HepG2 (cell line): ENCODE results near the gene RBBP9. TPM values are rescaled to one million over a fixed set of nuclear protein-coding genes. Genes with fewer than 3 reads are reported as not detected.

Experiments used
- ATAC-seq: fragments of 200-7000 bp; cut with Tn5 transposase; 3 replicates; pipeline ENCODE4 v1.9.1; 2020; ENCODE audit warnings: mild to moderate bottlenecking, moderate library complexity
- BruUV-seq: library from RNA; stranded (reverse); fragments of 400-500 nt; replicated peaks from 2 replicates; lab custom pipeline; 2021; lab: Mats Ljungman, UMichigan
- CTCF ChIA-PET: fragments of 300-600 bp; formaldehyde crosslinking; extraction: SDS; loops from one replicate; lab custom pipeline; 2021; ENCODE audit warnings: low total read pairs, inconsistent platforms, low intra/inter-chr PET ratio; lab: Yijun Ruan, JAX
- POLR2A ChIA-PET: fragments of 350-600 bp; sonication (Branson Sonifier 250); formaldehyde crosslinking; loops from one replicate; lab custom pipeline; 2020; ENCODE audit warnings: antibody characterized with exemption, inconsistent platforms; lab: Yijun Ruan, JAX
- DNase-seq: peaks from one replicate; pipeline ENCODE4 v3.0.0-alpha.2; 2015; ENCODE audit warnings: low spot score
- FAIRE-seq: peaks from 3 replicates; lab custom pipeline; 2011; peaks lifted over from hg19 to GRCh38; lab: Jason Lieb, UNC
- H2AFZ ChIP-seq: one replicate; pipeline ENCODE4 v1.6.1; 2011; ENCODE audit warnings: low read length, inconsistent platforms
- H3K27ac ChIP-seq: fragments of 300-600 bp; 3 replicates; pipeline ENCODE4 v1.8.0; 2011; ENCODE audit warnings: mixed run types, mild to moderate bottlenecking, mixed read lengths, low read length, inconsistent platforms; ENCODE audit not compliant: insufficient read depth; ENCODE audit errors: extremely low read length
- H3K27me3 ChIP-seq, 2 experiments: fragments of 200-600 bp in 1 of 2; 2 replicates in 1 of 2; 3 replicates in 1 of 2; pipeline versions ENCODE4 v1.6.0 to v1.8.0; 2011; ENCODE audit warnings: low read length in 2 of 2, mild to moderate bottlenecking in 2 of 2, moderate library complexity in 2 of 2, inconsistent platforms in 1 of 2; ENCODE audit not compliant: insufficient read depth in 2 of 2, control insufficient read depth in 1 of 2
- H3K36me3 ChIP-seq, 2 experiments: fragments of 200-600 bp in 1 of 2; replicated peaks in 1 of 2; 2 replicates in 1 of 2; 3 replicates in 1 of 2; pipeline versions ENCODE4 v1.5.1 to v1.8.0; 2011; ENCODE audit warnings: low read length in 2 of 2, inconsistent platforms in 1 of 2; ENCODE audit not compliant: insufficient read depth in 2 of 2, control insufficient read depth in 1 of 2
- H3K4me1 ChIP-seq: 2 replicates; pipeline ENCODE4 v1.5.1; 2012; ENCODE audit warnings: low read length, inconsistent platforms; ENCODE audit not compliant: insufficient read depth
- H3K4me2 ChIP-seq: 2 replicates; pipeline ENCODE4 v1.6.0; 2011; ENCODE audit warnings: low read depth, low read length, inconsistent platforms
- H3K4me3 ChIP-seq, 3 experiments: fragments of 200-600 bp in 1 of 3; sonication (generic), shearing (Covaris generic) in 1 of 3; replicated peaks in 1 of 3; 2 replicates each; pipeline ENCODE4 v1.5.1; 2011 to 2016; ENCODE audit warnings: low read length in 3 of 3, inconsistent platforms in 2 of 3, low read depth in 2 of 3, mild to moderate bottlenecking in 2 of 3, control low read depth in 1 of 3, mixed read lengths in 1 of 3; ENCODE audit not compliant: insufficient read depth in 1 of 3
- H3K79me2 ChIP-seq: one replicate; pipeline ENCODE4 v1.6.1; 2011; ENCODE audit warnings: low read length, inconsistent platforms; ENCODE audit not compliant: insufficient read depth
- H3K9ac ChIP-seq: 2 replicates; pipeline ENCODE4 v1.6.0; 2011; ENCODE audit warnings: mild to moderate bottlenecking, low read depth, low read length, inconsistent platforms; ENCODE audit not compliant: insufficient read depth
- H3K9me3 ChIP-seq: 2 replicates; pipeline ENCODE4 v1.5.1; 2012; ENCODE audit warnings: mild to moderate bottlenecking, low read length
- H4K20me1 ChIP-seq: 2 replicates; pipeline ENCODE4 v1.6.0; 2011; ENCODE audit warnings: inconsistent platforms, mild to moderate bottlenecking, low read length, moderate library complexity; ENCODE audit not compliant: insufficient read depth
- AKAP8 ChIP-seq: sonication (generic); formaldehyde crosslinking; IDR thresholded peaks from 2 replicates; pipeline ENCODE4 v1.5.1; 2020; ENCODE audit warnings: mild to moderate bottlenecking, missing genetic modification reagents
- EHMT2 ChIP-seq: fragments of 200-600 bp; sonication (generic); IDR thresholded peaks from 2 replicates; pipeline ENCODE4 v1.7.0; 2017; ENCODE audit warnings: antibody characterized with exemption, low read depth, low read length, borderline replicate concordance
- FOXA1 ChIP-seq, 2 experiments: fragments of 450-650 bp in 1 of 2; sonication (generic) in 1 of 2; formaldehyde crosslinking in 1 of 2; IDR thresholded peaks; 2 replicates each; pipeline versions ENCODE4 v1.4.0 to v1.6.1; 2016 to 2020; ENCODE audit warnings: missing genetic modification reagents in 1 of 2
- FOXP1 ChIP-seq, 2 experiments: fragments of 450-650 bp in 1 of 2; IDR thresholded peaks; 2 replicates each; pipeline ENCODE4 v1.6.1; 2017 to 2018; ENCODE audit warnings: antibody characterized with exemption in 1 of 2
- GRHL1 ChIP-seq: sonication (generic); formaldehyde crosslinking; conservative IDR thresholded peaks from 2 replicates; pipeline ENCODE4 v1.8.0; 2022; ENCODE audit warnings: missing genetic modification reagents
- HNRNPH1 ChIP-seq: fragments of 200-400 bp; formaldehyde crosslinking; optimal IDR thresholded peaks from 2 replicates; pipeline ENCODE3; 2017; ENCODE audit warnings: mild to moderate bottlenecking, low read depth, low read length
- KMT2B ChIP-seq: IDR thresholded peaks from 2 replicates; pipeline ENCODE4 v1.6.1; 2016; ENCODE audit warnings: missing genetic modification reagents, missing compliant biosample characterization
- PHB2 ChIP-seq: fragments of 450-650 bp; IDR thresholded peaks from 2 replicates; pipeline ENCODE4 v1.6.1; 2018; ENCODE audit not compliant: partially characterized antibody
- SNAPC5 ChIP-seq: sonication (generic); formaldehyde crosslinking; IDR thresholded peaks from 2 replicates; pipeline ENCODE4 v1.8.1; 2023; ENCODE audit warnings: mild to moderate bottlenecking, missing genetic modification reagents, borderline replicate concordance
- UBTF ChIP-seq: sonication (generic); formaldehyde crosslinking; IDR thresholded peaks from 2 replicates; pipeline ENCODE4 v1.4.0; 2020; ENCODE audit warnings: mild to moderate bottlenecking, missing genetic modification reagents
- ZFP1 ChIP-seq: IDR thresholded peaks from 2 replicates; pipeline ENCODE4 v1.6.1; 2016
- ZFP36L2 ChIP-seq: sonication (generic); formaldehyde crosslinking; IDR thresholded peaks from 2 replicates; pipeline ENCODE4 v1.4.0; 2020; ENCODE audit warnings: missing genetic modification reagents
- ZMYM4 ChIP-seq: sonication (generic); formaldehyde crosslinking; IDR thresholded peaks from 2 replicates; pipeline ENCODE4 v1.8.1; 2023; ENCODE audit warnings: mild to moderate bottlenecking, missing genetic modification reagents
- ZNF547 ChIP-seq: sonication (generic); formaldehyde crosslinking; IDR thresholded peaks from 2 replicates; pipeline ENCODE4 v1.5.1; 2020; ENCODE audit warnings: mild to moderate bottlenecking, missing genetic modification reagents
- ZSCAN31 ChIP-seq: sonication (generic); formaldehyde crosslinking; IDR thresholded peaks from 2 replicates; pipeline ENCODE4 v1.5.0; 2020; ENCODE audit warnings: low read depth, mild to moderate bottlenecking, missing genetic modification reagents
- WGBS: methylation state at CpG from one replicate; pipeline ENCODE4 v1.1.6; 2017; ENCODE audit warnings: low lambda C conversion rate; 5-methylcytosine and 5-hydroxymethylcytosine counted together
- in situ Hi-C: cut with HindIII; loops from 2 replicates; pipeline ENCODE4 v1.10.0; 2017; ENCODE audit warnings: low pct_unique_long_range_greater_than_20kb; ENCODE audit not compliant: extremely low pct_ligation_motif_present
- intact Hi-C: fragments of 100-400 bp; cut with micrococcal nuclease; formaldehyde crosslinking; loops from one replicate; pipeline ENCODE4 v1.10.0; 2022; ENCODE audit not compliant: unreplicated experiment
- polyA plus RNA-seq, 8 experiments: library from polyadenylated mRNA; depleted of rRNA in 3 of 8; stranded (reverse) in 7 of 8; unstranded in 1 of 8; fragments of >200 nt; fragmentation: Illumina TruSeq in 4 of 8; extraction: Trizol in 4 of 8; gene quantifications; 2 replicates each; pipeline versions ENCODE4 v1.2.1 to v1.2.3, GENCODE V29; 2011 to 2016; ENCODE audit warnings: low read depth in 4 of 8, missing spikeins in 1 of 8, mixed read lengths in 1 of 8; ENCODE audit not compliant: insufficient read depth in 1 of 8
- total RNA-seq, 5 experiments: library from RNA; depleted of rRNA; stranded (reverse); fragments of >200 nt; fragmentation: Illumina TruSeq; extraction: Trizol; gene quantifications; 2 replicates each; pipeline ENCODE4 v1.2.3, GENCODE V29; 2016; ENCODE audit warnings: low read depth in 1 of 5

The RBBP9 gene
- total and polyA plus RNA-seq, 2 of the 13 experiments (the other 11 are each of a cell fraction or from before 2014, with no cell fraction given) = 28.0 to 56.3 TPM

GRCh38 chr20:18443886-18444285 is 53.1 kb downstream of the RBBP9 start:
- H2AFZ ChIP-seq = no peak overlapping the region
- no peak overlapping the region for H3K4me2 ChIP-seq
- no peaks in the 10 kb centered on the region for H3K79me2 ChIP-seq
- no peak overlapping the region for H3K4me3 ChIP-seq
- no TSS peak for BruUV-seq
- H3K4me1 ChIP-seq = no peaks in the 10 kb centered on the region
- no peaks in the 10 kb centered on the region for H3K9me3 ChIP-seq
- 52% methylated on average over 4 of the region's 4 CpGs for WGBS
- intact Hi-C loops = no loop called here
- TF ChIP-seq GRHL1 (CRISPR knock-in tag) = no peak
- TF ChIP-seq, all 625 proteins: peak for 0
- H3K27ac ChIP-seq = no peak overlapping the region
- CTCF ChIA-PET = no interaction called here
- no peaks in the 10 kb centered on the region for H3K36me3 ChIP-seq
- POLR2A ChIA-PET = interaction anchor here (1.2 kb wide), 1 partner anchor 23 kb away, joined by 5 read pairs; the partner anchor contains the start of genes DZANK1 and POLR3F
- ATAC-seq = no peak
- no peak for FAIRE-seq
- DNase-seq = no peak
- in situ Hi-C loops = no loop called here
- no peaks in the 10 kb centered on the region for H3K27me3 ChIP-seq
- no peaks in the 10 kb centered on the region for H4K20me1 ChIP-seq
- no peak overlapping the region for H3K9ac ChIP-seq

GRCh38 chr20:18440403-18440802 is 56.6 kb downstream of the RBBP9 start:
- H3K9ac ChIP-seq = no peak overlapping the region
- intact Hi-C loops (no loop called here), in situ Hi-C loops (no loop called here)
- H3K4me3 ChIP-seq = no peak overlapping the region
- no peak overlapping the region for H3K27ac ChIP-seq
- no peaks in the 10 kb centered on the region for H3K9me3 ChIP-seq
- ATAC-seq (no peak), FAIRE-seq (no peak), DNase-seq (no peak)
- no peaks in the 10 kb centered on the region for H3K27me3 ChIP-seq
- H3K4me1 ChIP-seq = peaks cover 9% of the 10 kb centered on the region; the same call in 1 of the 2 replicates
- BruUV-seq = no TSS peak
- ChIA-PET CTCF (no interaction called here), POLR2A (no interaction called here)
- H2AFZ ChIP-seq = no peak overlapping the region
- no peaks in the 10 kb centered on the region for H3K79me2 ChIP-seq
- WGBS = 14% methylated on average over 1 of the region's 1 CpG
- H4K20me1 ChIP-seq = no peaks in the 10 kb centered on the region
- no peaks in the 10 kb centered on the region for H3K36me3 ChIP-seq
- H3K4me2 ChIP-seq = no peak overlapping the region
- TF ChIP-seq ZFP1 (CRISPR knock-in tag) = no peak
- TF ChIP-seq HNRNPH1 = no peak
- no peak for TF ChIP-seq PHB2
- TF ChIP-seq ZNF547 (CRISPR knock-in tag) = no peak
- no peak for TF ChIP-seq ZFP36L2
- no peak for TF ChIP-seq FOXP1 (IDR thresholded peaks at IDR 0.05)
- no peak for TF ChIP-seq FOXP1 (CRISPR knock-in tag; IDR thresholded peaks at IDR 0.05)
- no peak for TF ChIP-seq FOXA1 (IDR thresholded peaks at IDR 0.05)
- no peak for TF ChIP-seq FOXA1 (CRISPR knock-in tag; IDR thresholded peaks at IDR 0.05)
- TF ChIP-seq KMT2B (CRISPR knock-in tag) = no peak
- TF ChIP-seq UBTF (CRISPR knock-in tag) = no peak
- TF ChIP-seq SNAPC5 (CRISPR knock-in tag) = no peak
- TF ChIP-seq EHMT2 = no peak
- TF ChIP-seq AKAP8 = no peak
- no peak for TF ChIP-seq ZSCAN31 (CRISPR knock-in tag)
- TF ChIP-seq ZMYM4 (CRISPR knock-in tag) = no peak
